ENCODE measurements around the gene TNFRSF13B.

DNA sequence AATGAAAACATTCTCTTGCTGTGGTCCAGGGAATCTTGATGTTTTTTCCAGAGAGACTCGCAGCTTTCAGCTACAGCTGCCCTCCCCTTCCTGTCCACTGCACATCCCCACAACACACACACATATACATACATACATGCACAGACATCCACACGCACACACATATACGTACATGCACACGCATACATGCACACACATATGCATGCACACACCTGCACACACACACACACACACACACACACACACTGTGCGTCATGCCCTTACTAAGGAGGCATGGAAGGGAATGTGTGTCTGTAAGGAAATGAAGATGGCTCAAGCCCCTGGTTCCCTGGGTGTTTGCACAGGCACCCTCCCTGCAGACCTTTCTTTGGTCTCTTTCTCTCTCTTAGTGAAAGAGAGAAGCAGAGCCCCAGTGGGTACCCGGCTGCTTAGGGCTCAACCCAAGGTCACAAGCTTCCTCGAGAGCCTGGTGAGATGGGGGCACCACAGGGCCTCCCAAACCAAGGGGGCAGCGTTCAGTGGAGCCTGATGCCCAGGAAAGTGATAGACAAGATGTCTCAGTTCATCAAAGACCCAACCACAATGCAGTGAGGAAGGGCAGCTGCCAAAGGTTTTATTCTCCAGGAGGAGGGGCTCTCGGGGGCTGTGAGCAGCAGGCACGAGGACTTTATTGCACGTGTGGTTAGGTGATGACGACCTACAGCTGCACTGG, 33.3 kb downstream of the TNFRSF13B start:
- TF ChIP-seq EZH2 (IDR thresholded peaks at IDR 0.05; ENCODE audit: borderline replicate concordance, low read length): no peak
- TF ChIP-seq, protein P1, sequence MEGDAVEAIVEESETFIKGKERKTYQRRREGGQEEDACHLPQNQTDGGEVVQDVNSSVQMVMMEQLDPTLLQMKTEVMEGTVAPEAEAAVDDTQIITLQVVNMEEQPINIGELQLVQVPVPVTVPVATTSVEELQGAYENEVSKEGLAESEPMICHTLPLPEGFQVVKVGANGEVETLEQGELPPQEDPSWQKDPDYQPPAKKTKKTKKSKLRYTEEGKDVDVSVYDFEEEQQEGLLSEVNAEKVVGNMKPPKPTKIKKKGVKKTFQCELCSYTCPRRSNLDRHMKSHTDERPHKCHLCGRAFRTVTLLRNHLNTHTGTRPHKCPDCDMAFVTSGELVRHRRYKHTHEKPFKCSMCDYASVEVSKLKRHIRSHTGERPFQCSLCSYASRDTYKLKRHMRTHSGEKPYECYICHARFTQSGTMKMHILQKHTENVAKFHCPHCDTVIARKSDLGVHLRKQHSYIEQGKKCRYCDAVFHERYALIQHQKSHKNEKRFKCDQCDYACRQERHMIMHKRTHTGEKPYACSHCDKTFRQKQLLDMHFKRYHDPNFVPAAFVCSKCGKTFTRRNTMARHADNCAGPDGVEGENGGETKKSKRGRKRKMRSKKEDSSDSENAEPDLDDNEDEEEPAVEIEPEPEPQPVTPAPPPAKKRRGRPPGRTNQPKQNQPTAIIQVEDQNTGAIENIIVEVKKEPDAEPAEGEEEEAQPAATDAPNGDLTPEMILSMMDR (IDR thresholded peaks at IDR 0.05; ENCODE audit: low read length): no peak
